Fibroblast of lung (primary cell): ENCODE data around the gene FGF2.

ENCODE experiments used
- EZH2 ChIP-seq: IDR thresholded peaks from 2 replicates; pipeline ENCODE4 v1.5.1; 2012; ENCODE audit warnings: low read length, control low read depth, mild to moderate bottlenecking; ENCODE audit errors: missing control alignments
- TF ChIP-seq, protein P1 (sequence below), 2 donors: IDR thresholded peaks in 1 of 2; conservative IDR thresholded peaks in 1 of 2; 1 replicate in 1 of 2; 2 replicates in 1 of 2; pipeline ENCODE4 v1.5.1; 2011 to 2012; ENCODE audit warnings: low read length in 2 of 2, control low read depth in 1 of 2, inconsistent platforms in 1 of 2, low read depth in 1 of 2, mild to moderate bottlenecking in 1 of 2

DNA sequence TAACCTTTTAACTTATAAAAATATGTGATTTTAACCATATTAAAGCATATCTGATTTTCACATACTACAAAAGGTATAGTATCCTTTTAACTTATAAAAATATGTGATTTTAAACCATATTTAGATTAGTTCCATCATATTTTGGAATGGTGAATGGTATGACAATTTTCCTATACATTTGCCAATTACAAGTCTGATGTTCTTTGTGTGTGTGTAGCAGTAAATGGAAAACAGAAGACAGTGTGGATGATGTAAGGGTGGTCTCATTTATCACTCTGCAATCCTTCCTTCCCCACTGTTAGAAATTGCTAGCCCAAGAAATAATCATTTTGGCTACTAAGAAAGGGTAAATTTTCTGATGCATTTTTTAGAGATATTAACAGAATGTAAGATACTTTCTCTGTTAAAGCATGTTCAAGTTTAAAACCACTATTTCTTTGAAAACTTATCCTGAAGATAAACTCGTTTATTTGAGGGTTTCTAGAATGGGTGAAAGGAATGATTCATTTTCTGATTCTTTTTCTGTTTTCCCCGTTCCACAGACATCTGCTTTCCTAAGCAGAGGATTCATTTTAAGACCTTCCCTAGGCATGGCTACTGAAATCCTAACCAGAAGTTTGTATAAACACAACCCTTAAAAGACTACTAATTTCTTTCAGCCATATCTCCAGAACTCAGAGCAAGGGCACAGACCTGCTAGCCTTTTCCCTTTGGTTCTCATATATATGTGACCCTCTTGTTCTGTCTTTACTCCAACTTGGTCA, 74.8 kb downstream of the FGF2 start:
- TF ChIP-seq EZH2 = no peak
- TF ChIP-seq, protein P1, sequence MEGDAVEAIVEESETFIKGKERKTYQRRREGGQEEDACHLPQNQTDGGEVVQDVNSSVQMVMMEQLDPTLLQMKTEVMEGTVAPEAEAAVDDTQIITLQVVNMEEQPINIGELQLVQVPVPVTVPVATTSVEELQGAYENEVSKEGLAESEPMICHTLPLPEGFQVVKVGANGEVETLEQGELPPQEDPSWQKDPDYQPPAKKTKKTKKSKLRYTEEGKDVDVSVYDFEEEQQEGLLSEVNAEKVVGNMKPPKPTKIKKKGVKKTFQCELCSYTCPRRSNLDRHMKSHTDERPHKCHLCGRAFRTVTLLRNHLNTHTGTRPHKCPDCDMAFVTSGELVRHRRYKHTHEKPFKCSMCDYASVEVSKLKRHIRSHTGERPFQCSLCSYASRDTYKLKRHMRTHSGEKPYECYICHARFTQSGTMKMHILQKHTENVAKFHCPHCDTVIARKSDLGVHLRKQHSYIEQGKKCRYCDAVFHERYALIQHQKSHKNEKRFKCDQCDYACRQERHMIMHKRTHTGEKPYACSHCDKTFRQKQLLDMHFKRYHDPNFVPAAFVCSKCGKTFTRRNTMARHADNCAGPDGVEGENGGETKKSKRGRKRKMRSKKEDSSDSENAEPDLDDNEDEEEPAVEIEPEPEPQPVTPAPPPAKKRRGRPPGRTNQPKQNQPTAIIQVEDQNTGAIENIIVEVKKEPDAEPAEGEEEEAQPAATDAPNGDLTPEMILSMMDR (conservative IDR thresholded peaks at IDR 0.05 in 1 of 2, IDR thresholded peaks at IDR 0.05 in 1 of 2; ENCODE audit: low read depth in 1 of 2, low read length in 2 of 2) = no peak
